HFFc6 (cell line): Measurements from ENCODE around the gene GRHL3. TPM values are rescaled to one million over a fixed set of nuclear protein-coding genes. Genes with fewer than 3 reads are reported as not detected.
A peak's percentile ranks its signal among the peaks of the same experiment; 100 is the strongest.

Experiments
- DNase-seq: peaks from one replicate; pipeline ENCODE4 v3.0.0-alpha.2; 2018
- H3K27ac Mint-ChIP-seq: 2 replicates; pipeline ENCODE4 v1.8.0; 2020; ENCODE audit warnings: mild to moderate bottlenecking, mixed read lengths
- H3K27me3 Mint-ChIP-seq: 2 replicates; pipeline ENCODE4 v1.8.0; 2021; ENCODE audit warnings: mild to moderate bottlenecking, moderate library complexity, mixed read lengths; ENCODE audit not compliant: insufficient read depth
- H3K36me3 Mint-ChIP-seq: 2 replicates; pipeline ENCODE4 v1.8.0; 2021; ENCODE audit warnings: low read depth, mixed read lengths
- H3K4me1 Mint-ChIP-seq: 2 replicates; pipeline ENCODE4 v1.8.0; 2020; ENCODE audit warnings: low read depth, mixed read lengths
- H3K4me3 Mint-ChIP-seq: 2 replicates; pipeline ENCODE4 v1.8.0; 2020; ENCODE audit warnings: mild to moderate bottlenecking, moderate library complexity, mixed read lengths
- H3K9me3 Mint-ChIP-seq: 2 replicates; pipeline ENCODE4 v1.8.0; 2020; ENCODE audit warnings: mild to moderate bottlenecking, mixed read lengths
- CTCF ChIP-seq: fragments of 200-600 bp; sonication (generic); IDR thresholded peaks from 2 replicates; pipeline ENCODE4 v1.5.0; 2021; ENCODE audit warnings: antibody characterized with exemption, mild to moderate bottlenecking
- total RNA-seq, 6 experiments: library from RNA; stranded (reverse); fragmentation: NEBNext Ultra II Directional; extraction: Animal tissue kit (Norgen Biotek cat#: 25700); gene quantifications; 2 replicates in 1 of 6; 3 replicates in 5 of 6; pipeline ENCODE4 v1.2.3, GENCODE V29; 2021

Gene GRHL3
- total RNA-seq, 6 experiments from 2014 or later = not detected

GRCh38 chr1:24381256-24381655 lies 62.1 kb downstream of the GRHL3 start:
- DNase-seq = no peak
- Mint-ChIP-seq H3K27ac (no peak overlapping the region), H3K9me3 (no peaks in the 10 kb centered on the region), H3K27me3 (peaks cover 3% of the 10 kb centered on the region), H3K36me3 (peaks cover 34% of the 10 kb centered on the region), H3K4me1 (peaks cover 44% of the 10 kb centered on the region), H3K4me3 (no peak overlapping the region)
- TF ChIP-seq CTCF = no peak

- peaks cover 3% of the 10 kb centered on the region for H3K27me3 Mint-ChIP-seq
- H3K4me1 Mint-ChIP-seq = peaks cover 49% of the 10 kb centered on the region
- peaks cover 43% of the 10 kb centered on the region for H3K36me3 Mint-ChIP-seq
- H3K9me3 Mint-ChIP-seq = no peaks in the 10 kb centered on the region
- DNase-seq = no peak
- no peak for TF ChIP-seq CTCF
- H3K4me3 Mint-ChIP-seq = no peak overlapping the region
- H3K27ac Mint-ChIP-seq = no peak overlapping the region
Observed at GRCh38 chr1:24382165-24382577, 63.0 kb downstream of the GRHL3 start.

GRCh38 chr1:24383381-24383940 lies 64.3 kb downstream of the GRHL3 start:
- peaks cover 35% of the 10 kb centered on the region for H3K36me3 Mint-ChIP-seq
- H3K27me3 Mint-ChIP-seq = peaks cover 2% of the 10 kb centered on the region
- TF ChIP-seq CTCF = no peak
- H3K4me1 Mint-ChIP-seq = peaks cover 49% of the 10 kb centered on the region
- no peak overlapping the region for H3K27ac Mint-ChIP-seq
- H3K4me3 Mint-ChIP-seq = no peak overlapping the region
- DNase-seq = no peak
- H3K9me3 Mint-ChIP-seq = no peaks in the 10 kb centered on the region

- H3K27me3 Mint-ChIP-seq = peaks cover 2% of the 10 kb centered on the region
- H3K4me1 Mint-ChIP-seq = peaks cover 48% of the 10 kb centered on the region
- H3K9me3 Mint-ChIP-seq = no peaks in the 10 kb centered on the region
- peak; percentile 22 for DNase-seq
- no peak for TF ChIP-seq CTCF
- peak overlapping the region; percentile 35; the same call in 1 of the 2 replicates for H3K4me3 Mint-ChIP-seq
- H3K36me3 Mint-ChIP-seq = peaks cover 28% of the 10 kb centered on the region
- H3K27ac Mint-ChIP-seq = peak overlapping the region; percentile 54; the same call in 1 of the 2 replicates
Observed at GRCh38 chr1:24384251-24385090, 65.3 kb downstream of the GRHL3 start.

- H3K9me3 Mint-ChIP-seq = no peaks in the 10 kb centered on the region
- peaks cover 2% of the 10 kb centered on the region for H3K27me3 Mint-ChIP-seq
- no peak overlapping the region for H3K4me3 Mint-ChIP-seq
- peak; percentile 21 for DNase-seq
- H3K27ac Mint-ChIP-seq = peak overlapping the region; percentile 15; the same call in 1 of the 2 replicates
- H3K36me3 Mint-ChIP-seq = peaks cover 28% of the 10 kb centered on the region
- peak; percentile 78 for TF ChIP-seq CTCF
- peaks cover 45% of the 10 kb centered on the region for H3K4me1 Mint-ChIP-seq
Observed at GRCh38 chr1:24385160-24385940, 66.2 kb downstream of the GRHL3 start.
